WTC11 (cell line): ENCODE results near the gene SELENBP1. TPM values are rescaled to one million over a fixed set of nuclear protein-coding genes. Genes with fewer than 3 reads are reported as not detected.

Source experiments
- ATAC-seq: fragments of 200-7000 bp; cut with Tn5 transposase; 2 replicates; pipeline ENCODE4 v1.10.0; 2021; ENCODE audit warnings: mild to moderate bottlenecking, moderate library complexity
- CTCF ChIA-PET: fragments of 300-600 bp; sonication (Branson Sonifier 250); formaldehyde crosslinking; loops from one replicate; lab custom pipeline; 2021; ENCODE audit warnings: antibody characterized with exemption; lab: Charles Lee
- POLR2A ChIA-PET: fragments of 350-600 bp; sonication (Branson Sonifier 250); formaldehyde crosslinking; loops from one replicate; lab custom pipeline; 2021; ENCODE audit warnings: antibody characterized with exemption; lab: Charles Lee
- DNase-seq: peaks from one replicate; pipeline ENCODE4 v3.0.0; 2021; ENCODE audit warnings: low spot score
- H3K27ac Mint-ChIP-seq: 2 replicates; pipeline ENCODE4 v1.8.0; 2021; ENCODE audit warnings: mixed read lengths
- H3K27me3 Mint-ChIP-seq: 2 replicates; pipeline ENCODE4 v1.8.0; 2021; ENCODE audit warnings: low read depth, mild to moderate bottlenecking, moderate library complexity, mixed read lengths
- H3K36me3 Mint-ChIP-seq: 2 replicates; pipeline ENCODE4 v1.8.0; 2021; ENCODE audit warnings: mixed read lengths
- H3K4me1 Mint-ChIP-seq: 2 replicates; pipeline ENCODE4 v1.8.0; 2022; ENCODE audit warnings: mixed read lengths
- H3K4me3 Mint-ChIP-seq: 2 replicates; pipeline ENCODE4 v1.8.0; 2021; ENCODE audit warnings: mild to moderate bottlenecking, moderate library complexity, mixed read lengths
- H3K9me3 Mint-ChIP-seq: 2 replicates; pipeline ENCODE4 v1.8.0; 2021; ENCODE audit warnings: mixed read lengths
- ELF4 ChIP-seq: sonication (generic); formaldehyde crosslinking; IDR thresholded peaks from 2 replicates; pipeline ENCODE4 v1.8.1; 2022; ENCODE audit warnings: low read depth, mild to moderate bottlenecking, moderate library complexity, missing genetic modification reagents
- ERG ChIP-seq: fragments of 250-450 bp; sonication (Bioruptor Pico); IDR thresholded peaks from 2 replicates; pipeline ENCODE4 v1.8.0; 2021; ENCODE audit warnings: mild to moderate bottlenecking
- ETV6 ChIP-seq: sonication (generic); formaldehyde crosslinking; IDR thresholded peaks from 2 replicates; pipeline ENCODE4 v1.8.1; 2022; ENCODE audit warnings: mild to moderate bottlenecking, missing genetic modification reagents
- FOXP1 ChIP-seq: sonication (generic); formaldehyde crosslinking; IDR thresholded peaks from 2 replicates; pipeline ENCODE4 v1.8.0; 2022; ENCODE audit warnings: missing genetic modification reagents, mild to moderate bottlenecking, moderate library complexity, borderline replicate concordance
- GRHL2 ChIP-seq: fragments of 250-450 bp; sonication (Bioruptor Pico); IDR thresholded peaks from 2 replicates; pipeline ENCODE4 v1.8.0; 2022; ENCODE audit warnings: mild to moderate bottlenecking, moderate library complexity; ENCODE audit not compliant: insufficient replicate concordance, severe bottlenecking
- IRF1 ChIP-seq: sonication (generic); formaldehyde crosslinking; IDR thresholded peaks from 2 replicates; pipeline ENCODE4 v1.8.0; 2023; ENCODE audit warnings: missing genetic modification reagents
- IRF2 ChIP-seq: sonication (generic); formaldehyde crosslinking; IDR thresholded peaks from 2 replicates; pipeline ENCODE4 v1.8.0; 2022; ENCODE audit warnings: low read depth, missing genetic modification reagents, borderline replicate concordance
- PRDM15 ChIP-seq: sonication (generic); formaldehyde crosslinking; IDR thresholded peaks from 2 replicates; pipeline ENCODE4 v1.8.0; 2022; ENCODE audit warnings: missing genetic modification reagents
- SMAD3 ChIP-seq: sonication (generic); formaldehyde crosslinking; IDR thresholded peaks from 2 replicates; pipeline ENCODE4 v1.8.0; 2022; ENCODE audit warnings: missing genetic modification reagents, mild to moderate bottlenecking, borderline replicate concordance
- TP53 ChIP-seq: sonication (generic); formaldehyde crosslinking; IDR thresholded peaks from 2 replicates; pipeline ENCODE4 v1.8.1; 2023; ENCODE audit warnings: mild to moderate bottlenecking, missing genetic modification reagents
- USF1 ChIP-seq: sonication (generic); formaldehyde crosslinking; IDR thresholded peaks from 2 replicates; pipeline ENCODE4 v1.8.0; 2022; ENCODE audit warnings: mild to moderate bottlenecking, missing genetic modification reagents
- USF2 ChIP-seq: sonication (generic); formaldehyde crosslinking; IDR thresholded peaks from 2 replicates; pipeline ENCODE4 v1.8.1; 2023; ENCODE audit warnings: mild to moderate bottlenecking, missing genetic modification reagents, moderate library complexity
- ZNF138 ChIP-seq: sonication (generic); formaldehyde crosslinking; conservative IDR thresholded peaks from 2 replicates; pipeline ENCODE4 v1.8.1; 2022; ENCODE audit warnings: mild to moderate bottlenecking, moderate library complexity, missing genetic modification reagents
- ZNF281 ChIP-seq: sonication (generic); formaldehyde crosslinking; IDR thresholded peaks from 2 replicates; pipeline ENCODE4 v1.8.0; 2023; ENCODE audit warnings: mild to moderate bottlenecking, missing genetic modification reagents
- total RNA-seq: library from RNA; stranded (reverse); gene quantifications from 3 replicates; pipeline ENCODE4 v1.2.3, GENCODE V29; 2021

Gene SELENBP1
- total RNA-seq, 1 experiment from 2014 or later, result 17.9 TPM

GRCh38 chr1:151373196-151373595 lies 691 bp upstream of the SELENBP1 start:
- ChIA-PET CTCF (interaction anchor here (0.7 to 1.8 kb wide), 3 partner anchors 27 to 72 kb away, joined by 3 to 15 read pairs (median 12); no protein-coding TSS in a partner anchor), POLR2A (interaction anchor here (0.8 to 1.3 kb wide), 2 partner anchors 26 to 63 kb away, joined by 3 read pairs; partner anchors contain the start of gene PSMB4)
- no peak for ATAC-seq
- Mint-ChIP-seq H3K4me1 (peaks cover 24% of the 10 kb centered on the region), H3K27ac (peak overlapping the region; percentile 5; the same call in 1 of the 2 replicates), H3K9me3 (no peaks in the 10 kb centered on the region), H3K27me3 (no peaks in the 10 kb centered on the region), H3K4me3 (peak overlapping the region; percentile 15; the same call in 1 of the 2 replicates), H3K36me3 (no peaks in the 10 kb centered on the region)
- no peak for TF ChIP-seq ETV6
- no peak for TF ChIP-seq IRF2
- no peak for DNase-seq

- ATAC-seq (no peak), DNase-seq (no peak)
- ChIA-PET CTCF (interaction anchor here (1.7 to 1.8 kb wide), 2 partner anchors 31 to 70 kb away, joined by 12 to 15 read pairs; no protein-coding TSS in a partner anchor), POLR2A (interaction anchor here (0.6 to 1.4 kb wide), 4 partner anchors 21 to 241 kb away, joined by 3 read pairs; no protein-coding TSS in a partner anchor)
- Mint-ChIP-seq H3K4me3 (peak overlapping the region; percentile 60; the same call in 1 of the 2 replicates), H3K27me3 (no peaks in the 10 kb centered on the region), H3K4me1 (peaks cover 24% of the 10 kb centered on the region), H3K27ac (no peak overlapping the region), H3K36me3 (no peaks in the 10 kb centered on the region), H3K9me3 (no peaks in the 10 kb centered on the region)
- no peak for TF ChIP-seq USF1 (CRISPR knock-in tag)
- no peak for TF ChIP-seq ELF4 (CRISPR knock-in tag)
- TF ChIP-seq SMAD3 (CRISPR knock-in tag), result no peak
Measured at GRCh38 chr1:151371370-151372057, 991 bp downstream of the SELENBP1 start.

GRCh38 chr1:151370211-151370911 lies 2.1 kb downstream of the SELENBP1 start:
- no peak for DNase-seq
- CTCF ChIA-PET, result interaction anchor here (0.6 to 1.9 kb wide), 11 partner anchors 9 to 347 kb away, joined by 3 to 11 read pairs (median 5); partner anchors contain the start of genes CGN and PSMB4
- no peak overlapping the region for H3K27ac Mint-ChIP-seq
- no peak overlapping the region for H3K4me3 Mint-ChIP-seq
- POLR2A ChIA-PET, result interaction anchor here (0.7 kb wide), 1 partner anchor 89 kb away, joined by 3 read pairs; the partner anchor contains the start of gene ZNF687
- no peak for TF ChIP-seq ZNF281 (CRISPR knock-in tag)
- peak; percentile 78 for TF ChIP-seq PRDM15 (CRISPR knock-in tag)
- peaks cover 24% of the 10 kb centered on the region for H3K4me1 Mint-ChIP-seq
- ATAC-seq, result no peak
- H3K27me3 Mint-ChIP-seq, result no peaks in the 10 kb centered on the region
- no peaks in the 10 kb centered on the region; the same call in 1 of the 2 replicates for H3K36me3 Mint-ChIP-seq
- H3K9me3 Mint-ChIP-seq, result no peaks in the 10 kb centered on the region

GRCh38 chr1:151369621-151370048 lies 2.9 kb downstream of the SELENBP1 start:
- no peaks in the 10 kb centered on the region; the same call in 1 of the 2 replicates for H3K36me3 Mint-ChIP-seq
- peak; percentile 14; the same call in 1 of the 2 replicates for ATAC-seq
- no peak overlapping the region for H3K27ac Mint-ChIP-seq
- no peak overlapping the region for H3K4me3 Mint-ChIP-seq
- H3K9me3 Mint-ChIP-seq, result no peaks in the 10 kb centered on the region
- ChIA-PET CTCF (interaction anchor here (0.6 to 1.9 kb wide), 11 partner anchors 10 to 348 kb away, joined by 3 to 11 read pairs (median 5); partner anchors contain the start of genes CGN and PSMB4), POLR2A (interaction anchor here (0.7 kb wide), 1 partner anchor 88 kb away, joined by 3 read pairs; the partner anchor contains the start of gene ZNF687)
- no peaks in the 10 kb centered on the region for H3K27me3 Mint-ChIP-seq
- DNase-seq, result no peak
- peaks cover 24% of the 10 kb centered on the region for H3K4me1 Mint-ChIP-seq
- TF ChIP-seq FOXP1 (CRISPR knock-in tag), result no peak
- no peak for TF ChIP-seq ERG (CRISPR knock-in tag)
- TF ChIP-seq GRHL2 (CRISPR knock-in tag), result no peak
- TF ChIP-seq TP53 (CRISPR knock-in tag), result no peak
- TF ChIP-seq IRF1 (CRISPR knock-in tag), result no peak
- no peak for TF ChIP-seq USF2 (CRISPR knock-in tag)
- no peak for TF ChIP-seq ZNF138
